ENCODE measurements around the gene KIAA1958.
"Not testable (repeated sequence)": the region's sequence is repeated elsewhere in the genome, so short reads cannot be mapped to it uniquely, and the experiment has no call there.

Gene KIAA1958

DNA sequence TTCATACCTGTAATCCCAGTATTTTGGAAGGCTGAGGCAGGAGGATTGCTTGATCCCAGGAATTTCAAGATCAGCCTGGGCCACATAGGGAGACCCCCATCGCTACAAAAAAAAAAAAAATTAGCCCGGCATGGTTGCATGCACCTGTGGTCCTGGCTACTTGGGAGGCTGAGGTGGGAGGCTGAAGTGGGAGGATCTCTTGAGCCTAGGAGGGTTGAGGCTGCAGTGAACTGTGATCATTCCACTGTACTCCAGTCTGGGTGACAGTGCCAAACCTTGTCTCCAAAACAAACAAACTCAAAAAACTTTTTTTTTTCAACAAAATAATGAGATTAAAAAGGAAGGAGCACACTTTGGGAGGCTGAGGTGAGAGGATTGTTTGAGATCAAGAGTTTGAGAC is 14.2 kb downstream of the KIAA1958 start:
- Histone ChIP-seq H3K36me3 (peaks cover 36% of the 10 kb centered on the region), H4K20me1 (peaks cover 51% of the 10 kb centered on the region), H3K4me3 (no peak overlapping the region), H3K9me3 (peaks cover 36% of the 10 kb centered on the region), H3K27ac (no peak overlapping the region), H3K4me1 (no peaks in the 10 kb centered on the region), H3K9ac (no peak overlapping the region), H3K27me3 (no peaks in the 10 kb centered on the region), H3K4me2 (no peak overlapping the region)
- no peak for TF ChIP-seq Cebpa-rat (IDR thresholded peaks at IDR 0.05)

DNA sequence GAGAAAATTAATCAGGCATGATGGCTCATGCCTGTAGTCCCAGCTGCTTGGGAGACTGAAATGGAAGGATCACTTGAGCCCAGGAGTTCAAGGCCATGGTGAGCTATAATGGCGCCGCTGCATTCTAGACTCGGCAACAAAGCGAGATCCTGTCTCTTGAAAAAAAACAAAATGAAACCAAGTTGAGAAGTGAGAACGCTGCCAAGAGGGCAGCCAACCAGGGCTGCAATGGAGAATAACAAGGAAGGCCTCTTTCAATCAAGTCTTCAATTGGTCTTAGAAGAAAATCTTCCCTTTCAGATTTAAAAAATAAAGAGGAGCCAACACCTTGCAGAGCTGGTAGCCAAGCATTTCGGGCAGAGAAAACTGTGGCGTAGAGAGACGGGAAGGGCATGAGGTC is 14.7 kb downstream of the KIAA1958 start:
- H3K4me1 ChIP-seq, result no peaks in the 10 kb centered on the region
- no peak overlapping the region for H3K27ac ChIP-seq
- no peak overlapping the region for H3K4me3 ChIP-seq
- no peaks in the 10 kb centered on the region for H3K27me3 ChIP-seq
- peaks cover 35% of the 10 kb centered on the region for H3K36me3 ChIP-seq
- H3K9ac ChIP-seq, result no peak overlapping the region
- no peak for TF ChIP-seq Cebpa-rat (IDR thresholded peaks at IDR 0.05)
- H3K9me3 ChIP-seq, result peaks cover 36% of the 10 kb centered on the region
- H3K4me2 ChIP-seq, result no peak overlapping the region
- H4K20me1 ChIP-seq, result peaks cover 51% of the 10 kb centered on the region

DNA sequence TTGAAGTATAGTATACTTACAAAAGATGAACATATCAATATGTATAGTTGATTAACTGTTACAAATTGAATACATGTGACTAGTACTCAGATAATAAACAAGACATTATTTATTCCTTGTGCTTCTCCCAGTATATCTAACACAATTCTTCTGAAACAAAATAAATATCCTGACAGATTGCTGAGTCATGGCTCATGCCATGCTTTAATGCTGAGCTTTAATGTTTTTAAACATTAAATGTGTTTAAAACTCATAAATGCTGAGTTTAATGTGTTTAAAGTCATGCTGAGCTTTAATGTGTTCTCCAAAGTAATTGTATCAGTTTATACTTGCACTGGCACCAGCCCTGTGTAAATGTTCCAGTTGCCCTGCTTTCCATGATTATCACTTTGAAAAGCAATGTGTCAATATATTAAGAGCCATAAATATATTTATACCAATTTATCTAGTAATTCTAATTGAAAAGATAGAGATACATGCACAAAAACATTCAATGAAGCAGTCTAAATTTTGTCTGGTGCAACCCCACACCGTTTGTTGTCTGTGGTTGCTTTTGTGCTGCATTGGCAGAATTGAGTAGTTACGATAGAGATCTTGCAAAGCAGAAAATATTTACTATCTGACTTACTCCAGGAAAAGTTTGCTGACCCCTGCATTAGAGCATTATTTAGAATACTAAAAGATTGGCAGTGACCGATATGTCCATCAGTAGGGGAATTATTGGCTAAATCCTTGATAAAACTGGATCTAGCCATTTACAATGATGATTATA is 15.7 kb downstream of the KIAA1958 start:
- H3K4me1 ChIP-seq, result no peaks in the 10 kb centered on the region
- TF ChIP-seq Cebpa-rat (IDR thresholded peaks at IDR 0.05), result no peak
- H3K27me3 ChIP-seq, result no peaks in the 10 kb centered on the region
- H4K20me1 ChIP-seq, result peaks cover 51% of the 10 kb centered on the region
- H3K9ac ChIP-seq, result no peak overlapping the region
- H3K9me3 ChIP-seq, result peaks cover 36% of the 10 kb centered on the region
- no peak overlapping the region for H3K4me2 ChIP-seq
- peaks cover 35% of the 10 kb centered on the region for H3K36me3 ChIP-seq
- no peak overlapping the region for H3K4me3 ChIP-seq
- no peak overlapping the region for H3K27ac ChIP-seq

DNA sequence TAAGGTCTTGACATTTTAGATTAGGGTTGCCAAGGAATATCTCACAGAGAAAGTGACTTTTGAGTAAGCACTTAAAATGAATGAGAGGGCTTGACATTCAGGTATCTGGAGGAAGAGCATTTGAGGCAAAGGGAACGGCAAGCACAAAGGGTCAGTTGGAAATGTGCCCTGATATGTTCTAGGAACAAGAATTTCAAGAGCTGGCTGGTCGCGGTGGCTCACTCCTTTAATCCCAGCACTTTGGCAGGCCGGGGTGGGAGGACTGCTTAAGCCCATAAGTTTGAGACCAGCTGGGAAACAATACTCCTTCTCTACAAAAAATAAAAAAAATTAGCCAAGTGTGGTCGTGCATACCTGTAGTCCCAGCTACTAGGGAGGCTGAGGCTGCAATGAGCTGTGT is 16.5 kb downstream of the KIAA1958 start:
- H3K9ac ChIP-seq, result no peak overlapping the region
- no peak overlapping the region for H3K27ac ChIP-seq
- H3K9me3 ChIP-seq, result peaks cover 36% of the 10 kb centered on the region
- no peak for TF ChIP-seq Cebpa-rat (IDR thresholded peaks at IDR 0.05)
- no peaks in the 10 kb centered on the region for H3K27me3 ChIP-seq
- H4K20me1 ChIP-seq, result peaks cover 52% of the 10 kb centered on the region
- no peak overlapping the region for H3K4me2 ChIP-seq
- H3K4me1 ChIP-seq, result no peaks in the 10 kb centered on the region
- peaks cover 37% of the 10 kb centered on the region for H3K36me3 ChIP-seq
- H3K4me3 ChIP-seq, result no peak overlapping the region

DNA sequence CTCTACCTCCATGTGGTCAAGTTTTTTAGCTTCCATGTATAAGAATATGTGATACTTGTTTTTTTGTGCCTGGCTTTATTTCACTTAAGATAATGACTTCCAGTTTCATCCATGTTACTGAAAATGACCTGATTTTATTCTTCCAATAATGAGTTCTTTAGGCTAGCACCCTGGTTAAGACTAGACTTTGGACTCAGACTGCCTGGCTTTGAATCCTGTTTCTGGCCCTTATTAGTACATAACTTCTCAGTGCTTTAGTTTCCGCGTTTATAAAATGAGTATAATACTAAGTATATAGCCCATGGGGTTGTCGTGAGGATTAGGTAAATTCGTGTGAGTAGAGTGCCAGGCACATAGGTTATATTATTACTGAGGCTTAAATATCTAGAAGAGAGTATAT is 18.5 kb downstream of the KIAA1958 start:
- Histone ChIP-seq H3K4me3 (no peak overlapping the region), H3K9me3 (peaks cover 21% of the 10 kb centered on the region; the same call in 1 of the 2 replicates), H4K20me1 (peaks cover 71% of the 10 kb centered on the region), H3K4me1 (0 out of 2 replicates have a peak, but pooled peaks cover 6% of the 10 kb centered on the region), H3K9ac (no peak overlapping the region), H3K36me3 (peaks cover 32% of the 10 kb centered on the region), H3K4me2 (no peak overlapping the region), H3K27ac (no peak overlapping the region), H3K27me3 (no peaks in the 10 kb centered on the region)
- no peak for TF ChIP-seq Cebpa-rat (IDR thresholded peaks at IDR 0.05)

DNA sequence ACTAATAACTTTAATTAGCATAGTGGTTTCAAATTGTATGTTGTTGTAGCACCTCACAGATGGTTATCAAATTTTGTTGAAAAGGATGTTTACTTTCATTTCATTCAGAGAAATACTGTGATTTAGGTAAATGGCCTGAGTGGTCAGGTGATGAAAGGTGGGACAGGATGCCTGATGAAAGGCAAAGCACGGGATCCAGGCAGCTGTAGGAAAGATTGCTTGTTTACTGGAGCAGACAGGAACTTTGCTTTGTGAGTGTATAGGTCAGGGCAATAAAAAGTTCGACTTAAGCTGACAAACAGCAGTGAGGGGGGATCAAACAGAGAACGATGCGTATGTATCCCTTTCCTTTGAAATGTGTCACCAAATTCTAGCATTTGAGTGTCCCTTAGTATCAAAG is 19.0 kb downstream of the KIAA1958 start:
- H3K4me1 ChIP-seq, result 0 out of 2 replicates have a peak, but pooled peaks cover 6% of the 10 kb centered on the region
- H3K9ac ChIP-seq, result no peak overlapping the region
- TF ChIP-seq Cebpa-rat (IDR thresholded peaks at IDR 0.05), result no peak
- H3K4me2 ChIP-seq, result no peak overlapping the region
- H3K4me3 ChIP-seq, result no peak overlapping the region
- H3K9me3 ChIP-seq, result peaks cover 16% of the 10 kb centered on the region; the same call in 1 of the 2 replicates
- peaks cover 76% of the 10 kb centered on the region for H4K20me1 ChIP-seq
- no peaks in the 10 kb centered on the region for H3K27me3 ChIP-seq
- H3K27ac ChIP-seq, result no peak overlapping the region
- peaks cover 27% of the 10 kb centered on the region for H3K36me3 ChIP-seq

DNA sequence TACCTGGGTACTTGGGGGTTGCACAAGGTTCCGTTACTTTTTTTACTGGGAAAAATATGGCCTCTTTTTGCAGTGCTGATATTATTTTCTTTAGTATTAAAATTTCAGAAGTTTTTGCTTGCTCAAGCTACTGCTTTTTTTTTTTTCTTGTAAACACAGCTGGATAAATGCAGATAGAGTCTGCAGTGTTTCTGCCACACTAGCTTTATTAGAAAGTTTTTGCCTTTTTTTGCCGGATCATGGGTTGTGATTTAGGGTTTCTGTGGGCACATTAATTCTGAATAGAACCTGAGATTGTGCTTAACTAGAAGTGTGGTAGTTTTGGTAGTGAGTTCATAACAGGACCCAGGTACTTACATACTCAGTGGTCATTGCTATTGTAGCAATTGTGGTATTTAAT is 19.9 kb downstream of the KIAA1958 start:
- Histone ChIP-seq H3K4me2 (no peak overlapping the region), H3K9me3 (peaks cover 7% of the 10 kb centered on the region; the same call in 1 of the 2 replicates), H3K27me3 (no peaks in the 10 kb centered on the region), H3K27ac (no peak overlapping the region), H3K36me3 (peaks cover 17% of the 10 kb centered on the region), H4K20me1 (peaks cover 84% of the 10 kb centered on the region), H3K9ac (no peak overlapping the region), H3K4me3 (no peak overlapping the region), H3K4me1 (0 out of 2 replicates have a peak, but pooled peaks cover 6% of the 10 kb centered on the region)
- no peak for TF ChIP-seq Cebpa-rat (IDR thresholded peaks at IDR 0.05)

DNA sequence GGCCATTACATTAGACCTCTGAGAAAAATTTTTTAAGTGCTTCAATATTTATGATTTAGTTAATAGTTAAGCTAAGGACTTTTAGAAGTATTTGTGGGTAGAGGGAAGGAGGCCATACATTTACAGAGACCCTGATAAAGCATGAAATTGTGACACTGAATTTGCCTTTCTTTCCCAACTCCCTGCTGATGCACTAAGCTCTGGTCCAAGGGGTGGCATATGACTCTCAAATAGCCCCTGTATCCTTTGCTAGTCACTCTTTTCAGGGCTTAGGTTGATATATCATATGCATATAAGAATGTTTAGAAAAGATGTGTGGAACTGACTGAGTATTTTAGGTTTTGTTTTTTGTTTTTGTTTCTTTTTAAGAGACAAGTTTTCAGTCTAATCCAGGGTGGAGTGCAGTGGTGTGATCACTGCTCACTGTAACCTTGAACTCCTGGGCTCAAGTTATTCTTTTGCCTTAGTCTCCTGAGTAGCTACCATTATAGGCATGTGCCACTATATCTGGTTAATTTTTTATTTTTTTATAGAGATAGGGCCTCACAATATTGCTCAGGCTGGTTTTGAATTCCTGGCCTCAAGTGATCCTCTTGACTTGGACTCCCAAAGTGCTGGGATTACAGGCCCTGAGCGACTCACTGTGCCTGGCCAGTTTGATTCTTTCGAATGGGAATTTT is 20.5 kb downstream of the KIAA1958 start:
- Histone ChIP-seq H3K4me3 (no peak overlapping the region), H3K36me3 (peaks cover 15% of the 10 kb centered on the region), H3K9ac (no peak overlapping the region), H3K27ac (no peak overlapping the region), H4K20me1 (peaks cover 84% of the 10 kb centered on the region), H3K27me3 (no peaks in the 10 kb centered on the region), H3K9me3 (peaks cover 6% of the 10 kb centered on the region; the same call in 1 of the 2 replicates), H3K4me1 (0 out of 2 replicates have a peak, but pooled peaks cover 6% of the 10 kb centered on the region), H3K4me2 (no peak overlapping the region)
- no peak for TF ChIP-seq Cebpa-rat (IDR thresholded peaks at IDR 0.05)

DNA sequence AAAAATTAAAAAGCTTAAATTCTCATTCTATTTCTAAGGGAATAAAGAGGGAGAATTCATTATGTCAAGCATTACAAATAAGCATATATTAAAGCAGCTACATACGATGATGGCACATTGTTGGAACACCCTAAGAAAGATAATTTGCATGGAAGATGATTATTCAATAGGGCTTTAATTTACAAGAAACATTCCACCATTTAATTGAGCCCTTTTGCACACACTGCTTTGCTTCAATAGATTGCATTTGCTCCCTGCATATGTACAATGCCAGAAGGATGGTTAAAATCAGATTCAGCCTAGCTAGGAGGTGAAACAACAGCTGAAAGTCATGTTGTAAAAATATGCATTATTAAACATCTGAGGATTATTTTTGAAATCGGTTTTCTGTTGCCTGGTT is 21.8 kb downstream of the KIAA1958 start:
- no peaks in the 10 kb centered on the region for H3K27me3 ChIP-seq
- H3K9me3 ChIP-seq, result peaks cover 2% of the 10 kb centered on the region; the same call in 1 of the 2 replicates
- H3K4me2 ChIP-seq, result no peak overlapping the region
- H3K4me3 ChIP-seq, result no peak overlapping the region
- H4K20me1 ChIP-seq, result peaks cover 72% of the 10 kb centered on the region
- H3K36me3 ChIP-seq, result peaks cover 15% of the 10 kb centered on the region
- no peak overlapping the region for H3K9ac ChIP-seq
- no peak for TF ChIP-seq Cebpa-rat (IDR thresholded peaks at IDR 0.05)
- H3K27ac ChIP-seq, result no peak overlapping the region
- 0 out of 2 replicates have a peak, but pooled peaks cover 6% of the 10 kb centered on the region for H3K4me1 ChIP-seq

DNA sequence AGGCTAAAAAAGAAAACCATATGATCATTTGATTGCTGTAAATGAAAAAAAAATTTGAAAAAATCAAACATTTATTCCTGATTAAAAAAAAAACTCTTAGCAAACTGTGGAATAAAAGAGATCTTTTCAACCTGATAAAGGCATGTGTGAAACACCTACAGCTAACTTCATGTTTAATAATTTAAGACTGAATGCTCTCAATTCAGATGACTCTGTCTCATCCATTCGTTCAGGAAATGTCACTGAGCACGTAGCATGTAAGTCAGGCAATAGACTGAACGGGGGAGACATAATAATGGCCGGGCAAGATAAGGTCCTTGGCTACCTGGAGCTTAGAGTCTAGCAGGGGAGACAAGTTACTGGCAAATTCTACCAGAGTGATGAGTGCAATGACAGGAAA is 25.8 kb downstream of the KIAA1958 start:
- not testable (repeated sequence) for H3K4me1 ChIP-seq, H3K9me3 ChIP-seq, H3K4me3 ChIP-seq, H3K4me2 ChIP-seq, H3K27ac ChIP-seq, H3K9ac ChIP-seq, H3K27me3 ChIP-seq
- peaks cover 40% of the 10 kb centered on the region for H4K20me1 ChIP-seq
- H3K36me3 ChIP-seq, result peaks cover 10% of the 10 kb centered on the region; the same call in 1 of the 2 replicates

All from BLaER1 (cell line).